HG03342 (cell line): ENCODE results near the gene TM6SF1.
"Not testable (repeated sequence)": the region's sequence is repeated elsewhere in the genome, so short reads cannot be mapped to it uniquely, and the experiment has no call there.

Experiments used
- ATAC-seq: cut with Tn5 transposase; IDR thresholded peaks from one replicate; pipeline ENCODE4 v1.9.1; 2021; ENCODE audit warnings: mild to moderate bottlenecking, moderate library complexity; ENCODE audit not compliant: unreplicated experiment

The TM6SF1 gene

GRCh38 chr15:83087576-83087975 is 19.9 kb upstream of the TM6SF1 start:
- ATAC-seq, result no peak

- ATAC-seq, result no peak
These were observed 18.6 kb upstream of the TM6SF1 start for GRCh38 chr15:83088876-83089275.

GRCh38 chr15:83090465-83090864 is 17.0 kb upstream of the TM6SF1 start:
- ATAC-seq, result no peak

- not testable (repeated sequence) for ATAC-seq
These were observed 15.5 kb upstream of the TM6SF1 start for GRCh38 chr15:83091965-83092308.

- ATAC-seq, result peak; percentile 97
These were observed 15.0 kb upstream of the TM6SF1 start for GRCh38 chr15:83092309-83092976.

- no peak for ATAC-seq
These were observed 12.9 kb upstream of the TM6SF1 start for GRCh38 chr15:83094583-83094982.

GRCh38 chr15:83098079-83098478 is 9.4 kb upstream of the TM6SF1 start:
- ATAC-seq, result no peak

- no peak for ATAC-seq
These were observed 8.2 kb upstream of the TM6SF1 start for GRCh38 chr15:83099290-83099689.

- no peak for ATAC-seq
These were observed 7.3 kb upstream of the TM6SF1 start for GRCh38 chr15:83100097-83100646.

GRCh38 chr15:83102346-83102745 is 5.1 kb upstream of the TM6SF1 start:
- no peak for ATAC-seq

- no peak for ATAC-seq
These were observed 3.3 kb upstream of the TM6SF1 start for GRCh38 chr15:83104141-83104540.

GRCh38 chr15:83105440-83105839 is 2.0 kb upstream of the TM6SF1 start:
- no peak for ATAC-seq

- no peak for ATAC-seq
These were observed 366 bp downstream of the TM6SF1 start for GRCh38 chr15:83107841-83108181.

- ATAC-seq, result peak; percentile 66
These were observed 1.1 kb downstream of the TM6SF1 start for GRCh38 chr15:83108266-83109219.

GRCh38 chr15:83109532-83109931 is 2.1 kb downstream of the TM6SF1 start:
- no peak for ATAC-seq

- no peak for ATAC-seq
These were observed 2.9 kb downstream of the TM6SF1 start for GRCh38 chr15:83110381-83110780.

GRCh38 chr15:83111149-83111548 is 3.7 kb downstream of the TM6SF1 start:
- ATAC-seq, result no peak

- no peak for ATAC-seq
These were observed 4.9 kb downstream of the TM6SF1 start for GRCh38 chr15:83112233-83112955.

- no peak for ATAC-seq
These were observed 5.5 kb downstream of the TM6SF1 start for GRCh38 chr15:83112956-83113299.

GRCh38 chr15:83113881-83114674 is 6.6 kb downstream of the TM6SF1 start:
- no peak for ATAC-seq

GRCh38 chr15:83114856-83115255 is 7.4 kb downstream of the TM6SF1 start:
- ATAC-seq, result no peak
